Measurements from ENCODE around the gene HSD17B8.

HSD17B8 gene

GRCh38 chr6:33235221-33235634 is 30.8 kb downstream of the HSD17B8 start:
- TF ChIP-seq CTCF (conservative IDR thresholded peaks at IDR 0.05) = no peak
- H3K27ac ChIP-seq = no peak overlapping the region

- TF ChIP-seq CTCF (conservative IDR thresholded peaks at IDR 0.05) = no peak
- H3K27ac ChIP-seq = no peak overlapping the region
Observed at GRCh38 chr6:33236328-33236727, 31.9 kb downstream of the HSD17B8 start.

GRCh38 chr6:33236852-33237251 is 32.4 kb downstream of the HSD17B8 start:
- no peak for TF ChIP-seq CTCF (conservative IDR thresholded peaks at IDR 0.05)
- no peak overlapping the region for H3K27ac ChIP-seq

- no peak for TF ChIP-seq CTCF (conservative IDR thresholded peaks at IDR 0.05)
- H3K27ac ChIP-seq = no peak overlapping the region
Observed at GRCh38 chr6:33237741-33238140, 33.3 kb downstream of the HSD17B8 start.

- TF ChIP-seq CTCF (conservative IDR thresholded peaks at IDR 0.05) = no peak
- H3K27ac ChIP-seq = no peak overlapping the region
Observed at GRCh38 chr6:33241968-33242367, 37.5 kb downstream of the HSD17B8 start.

GRCh38 chr6:33243476-33243875 is 39.0 kb downstream of the HSD17B8 start:
- TF ChIP-seq CTCF (conservative IDR thresholded peaks at IDR 0.05) = no peak
- no peak overlapping the region for H3K27ac ChIP-seq

- H3K27ac ChIP-seq = peak overlapping the region; percentile 98
- TF ChIP-seq CTCF (conservative IDR thresholded peaks at IDR 0.05) = peak; percentile 99
Observed at GRCh38 chr6:33247977-33248642, 43.7 kb downstream of the HSD17B8 start.
